Nephron progenitor cell (in vitro differentiated cells): ENCODE measurements around the gene CDC27.
A peak's percentile ranks its signal among the peaks of the same experiment; 100 is the strongest.

Experiments used
- DNase-seq: peaks from one replicate; pipeline ENCODE4 v3.0.0; 2021
- H3K27ac Mint-ChIP-seq: 2 replicates; pipeline ENCODE4 v1.8.0; 2021; ENCODE audit warnings: mild to moderate bottlenecking, moderate library complexity, mixed read lengths
- H3K27me3 Mint-ChIP-seq: 2 replicates; pipeline ENCODE4 v1.8.0; 2021; ENCODE audit warnings: mild to moderate bottlenecking, low read depth, mixed read lengths; ENCODE audit not compliant: poor library complexity
- H3K36me3 Mint-ChIP-seq: 2 replicates; pipeline ENCODE4 v1.8.0; 2021; ENCODE audit warnings: low read depth, mixed read lengths
- H3K4me1 Mint-ChIP-seq: 2 replicates; pipeline ENCODE4 v1.8.0; 2021; ENCODE audit warnings: mixed read lengths
- H3K4me3 Mint-ChIP-seq: 2 replicates; pipeline ENCODE4 v1.8.0; 2021; ENCODE audit warnings: mild to moderate bottlenecking, moderate library complexity, mixed read lengths
- H3K9me3 Mint-ChIP-seq: 2 replicates; pipeline ENCODE4 v1.8.0; 2021; ENCODE audit warnings: mild to moderate bottlenecking, moderate library complexity, mixed read lengths
- CTCF ChIP-seq: fragments of 200-600 bp; sonication (generic); IDR thresholded peaks from 2 replicates; pipeline ENCODE4 v1.5.0; 2021; ENCODE audit warnings: antibody characterized with exemption

Gene CDC27

GRCh38 chr17:47188876-47189731 lies at the start of gene CDC27:
TSS of gene CDC27 (minus strand) at chr17:47189295. CDS start at chr17:47189172, 123 bp downstream.
- peaks cover 16% of the 10 kb centered on the region for H3K9me3 Mint-ChIP-seq
- no peak for TF ChIP-seq CTCF
- H3K4me1 Mint-ChIP-seq, result peaks cover 55% of the 10 kb centered on the region
- H3K4me3 Mint-ChIP-seq, result peak within 1 kb of the TSS; percentile 96
- peak within 1 kb of the TSS; percentile 99 for H3K27ac Mint-ChIP-seq
- peaks cover 5% of the 10 kb centered on the region for H3K27me3 Mint-ChIP-seq
- peaks cover 12% of the 10 kb centered on the region for H3K36me3 Mint-ChIP-seq
- DNase-seq, result peak; percentile 100

GRCh38 chr17:47238321-47239010 lies 49.4 kb upstream of the CDC27 start:
- Mint-ChIP-seq H3K27me3 (peaks cover 12% of the 10 kb centered on the region), H3K36me3 (no peaks in the 10 kb centered on the region), H3K27ac (no peak overlapping the region), H3K9me3 (no peaks in the 10 kb centered on the region), H3K4me1 (peaks cover 24% of the 10 kb centered on the region), H3K4me3 (no peak overlapping the region)
- TF ChIP-seq CTCF, result no peak
- DNase-seq, result no peak

- no peak for TF ChIP-seq CTCF
- peaks cover 11% of the 10 kb centered on the region for H3K27me3 Mint-ChIP-seq
- H3K9me3 Mint-ChIP-seq, result no peaks in the 10 kb centered on the region
Observed at GRCh38 chr17:47237841-47238240, 48.7 kb upstream of the CDC27 start.

GRCh38 chr17:47235923-47236322 lies 46.8 kb upstream of the CDC27 start:
- peaks cover 42% of the 10 kb centered on the region for H3K4me1 Mint-ChIP-seq
- H3K9me3 Mint-ChIP-seq, result no peaks in the 10 kb centered on the region
- no peak overlapping the region for H3K27ac Mint-ChIP-seq
- H3K4me3 Mint-ChIP-seq, result no peak overlapping the region
- H3K27me3 Mint-ChIP-seq, result peaks cover 3% of the 10 kb centered on the region
- no peak for TF ChIP-seq CTCF
- DNase-seq, result no peak
- H3K36me3 Mint-ChIP-seq, result no peaks in the 10 kb centered on the region

More at GRCh38 chr17:47237841-47238240, 48.7 kb upstream of the CDC27 start:
- Mint-ChIP-seq H3K4me3 (no peak overlapping the region), H3K36me3 (no peaks in the 10 kb centered on the region), H3K4me1 (peaks cover 28% of the 10 kb centered on the region), H3K27ac (no peak overlapping the region)
- no peak for DNase-seq

GRCh38 chr17:47235506-47235905 lies 46.4 kb upstream of the CDC27 start:
- Mint-ChIP-seq H3K9me3 (no peaks in the 10 kb centered on the region), H3K4me3 (no peak overlapping the region), H3K27me3 (peaks cover 5% of the 10 kb centered on the region), H3K27ac (no peak overlapping the region), H3K4me1 (peaks cover 46% of the 10 kb centered on the region), H3K36me3 (no peaks in the 10 kb centered on the region)
- TF ChIP-seq CTCF, result no peak
- no peak for DNase-seq
